CD14-positive monocyte (primary cell): Measurements from ENCODE around the gene AP1S1. TPM values are rescaled to one million over a fixed set of nuclear protein-coding genes. Genes with fewer than 3 reads are reported as not detected.
"Not testable (repeated sequence)": the region's sequence is repeated elsewhere in the genome, so short reads cannot be mapped to it uniquely, and the experiment has no call there.

Experiments used
- DNase-seq, 3 donors: peaks; one replicate each; pipeline ENCODE4 v3.0.0-alpha.2; 2011 to 2022
- H2AFZ ChIP-seq: 2 replicates; pipeline ENCODE4 v1.6.0; 2012; ENCODE audit warnings: mild to moderate bottlenecking, low read depth, low read length, inconsistent platforms; ENCODE audit not compliant: insufficient read depth, poor library complexity, severe bottlenecking
- H3K27ac ChIP-seq, 2 donors: 1 replicate in 1 of 2; 2 replicates in 1 of 2; pipeline ENCODE4 v1.5.1; 2012 to 2013; ENCODE audit warnings: low read length in 2 of 2, control low read depth in 1 of 2, inconsistent platforms in 1 of 2, low read depth in 1 of 2, mild to moderate bottlenecking in 1 of 2
- H3K27me3 ChIP-seq, 2 donors: one replicate each; pipeline versions ENCODE4 v1.6.0 to v1.6.1; 2011 to 2013; ENCODE audit warnings: low read length in 2 of 2; ENCODE audit not compliant: control insufficient read depth in 2 of 2, insufficient read depth in 2 of 2
- H3K36me3 ChIP-seq, 2 donors: replicated peaks in 1 of 2; 1 replicate in 1 of 2; 2 replicates in 1 of 2; pipeline versions ENCODE4 v1.5.1 to v1.6.1; 2012 to 2013; ENCODE audit warnings: low read length in 2 of 2, control low read depth in 1 of 2, inconsistent platforms in 1 of 2, mild to moderate bottlenecking in 1 of 2; ENCODE audit not compliant: insufficient read depth in 2 of 2, control insufficient read depth in 1 of 2
- H3K4me1 ChIP-seq, 2 donors: 1 replicate in 1 of 2; 2 replicates in 1 of 2; pipeline versions ENCODE4 v1.5.1 to v1.6.1; 2012 to 2013; ENCODE audit warnings: low read length in 2 of 2, control low read depth in 1 of 2, inconsistent platforms in 1 of 2, mild to moderate bottlenecking in 1 of 2, moderate library complexity in 1 of 2; ENCODE audit not compliant: insufficient read depth in 2 of 2, control insufficient read depth in 1 of 2
- H3K4me2 ChIP-seq: replicated peaks from 2 replicates; pipeline ENCODE3; 2012; ENCODE audit warnings: low read length, moderate library complexity, mild to moderate bottlenecking; ENCODE audit not compliant: poor library complexity, severe bottlenecking; ENCODE audit errors: extremely low read depth
- H3K4me3 ChIP-seq, 3 experiments: fragments of 200-600 bp in 1 of 3; sonication (generic) in 1 of 3; replicated peaks in 1 of 3; 1 replicate in 2 of 3; 2 replicates in 1 of 3; pipeline ENCODE4 v1.5.1; 2011 to 2013; ENCODE audit warnings: low read length in 3 of 3, mild to moderate bottlenecking in 3 of 3, control low read depth in 2 of 3, low read depth in 2 of 3, inconsistent platforms in 1 of 3, moderate library complexity in 1 of 3
- H3K79me2 ChIP-seq: 2 replicates; pipeline ENCODE4 v1.6.0; 2012; ENCODE audit warnings: mild to moderate bottlenecking, control low read depth, inconsistent platforms, low read length, moderate library complexity; ENCODE audit not compliant: insufficient read depth
- H3K9ac ChIP-seq: 2 replicates; pipeline ENCODE4 v1.6.0; 2017; ENCODE audit warnings: low read length, mild to moderate bottlenecking; ENCODE audit not compliant: insufficient read depth, poor library complexity, severe bottlenecking
- H3K9me3 ChIP-seq, 2 donors: replicated peaks in 1 of 2; 1 replicate in 1 of 2; 2 replicates in 1 of 2; pipeline versions ENCODE4 v1.5.1 to v1.6.1; 2012 to 2013; ENCODE audit warnings: low read length in 2 of 2, control low read depth in 1 of 2; ENCODE audit not compliant: control insufficient read depth in 1 of 2, insufficient read depth in 1 of 2
- H4K20me1 ChIP-seq: 2 replicates; pipeline ENCODE4 v1.6.0; 2012; ENCODE audit warnings: mild to moderate bottlenecking, low read length, control low read depth, moderate library complexity; ENCODE audit not compliant: insufficient read depth
- H3K27ac Mint-ChIP-seq, 7 donors: one replicate each; pipeline ENCODE4 v1.8.0; 2020; ENCODE audit warnings: mild to moderate bottlenecking in 7 of 7, mixed read lengths in 7 of 7, moderate library complexity in 6 of 7, inconsistent platforms in 2 of 7
- H3K27me3 Mint-ChIP-seq, 3 donors: one replicate each; pipeline ENCODE4 v1.8.0; 2021 to 2022; ENCODE audit warnings: low read depth in 3 of 3, mild to moderate bottlenecking in 3 of 3, mixed read lengths in 3 of 3, moderate library complexity in 3 of 3, inconsistent platforms in 1 of 3
- H3K36me3 Mint-ChIP-seq, 2 donors: one replicate each; pipeline ENCODE4 v1.8.0; 2020; ENCODE audit warnings: mixed read lengths in 2 of 2, inconsistent platforms in 1 of 2, mild to moderate bottlenecking in 1 of 2
- H3K4me1 Mint-ChIP-seq: one replicate; pipeline ENCODE4 v1.8.0; 2020; ENCODE audit warnings: mild to moderate bottlenecking, mixed read lengths
- H3K4me3 Mint-ChIP-seq, 2 donors: one replicate each; pipeline ENCODE4 v1.8.0; 2020; ENCODE audit warnings: mild to moderate bottlenecking in 2 of 2, mixed read lengths in 2 of 2, moderate library complexity in 1 of 2
- H3K9me3 Mint-ChIP-seq, 7 donors: one replicate each; pipeline ENCODE4 v1.8.0; 2020 to 2022; ENCODE audit warnings: mixed read lengths in 7 of 7, mild to moderate bottlenecking in 6 of 7, moderate library complexity in 6 of 7, inconsistent platforms in 2 of 7
- WGBS: methylation state at CpG from one replicate; pipeline ENCODE4 v1.1.5; 2013; ENCODE audit warnings: missing lambda C conversion rate; ENCODE audit not compliant: insufficient coverage; 5-methylcytosine and 5-hydroxymethylcytosine counted together
- intact Hi-C, 2 donors: fragments of 100-400 bp; cut with micrococcal nuclease; formaldehyde crosslinking; loops; one replicate each; pipeline versions ENCODE4 v1.15.0 to v1.15.1; 2023
- polyA minus RNA-seq: library from RNA; depleted of rRNA, polyadenylated mRNA; stranded (reverse); fragments of >200 nt; gene quantifications from 2 replicates; pipeline ENCODE4 v1.2.3, GENCODE V29; 2012
- polyA plus RNA-seq, 3 donors: library from polyadenylated mRNA; depleted of rRNA in 1 of 3; unstranded in 2 of 3; stranded (reverse) in 1 of 3; fragments of 300-500 nt in 2 of 3; fragments of >200 nt in 1 of 3; fragmentation: Illumina TruSeq in 2 of 3; gene quantifications; 1 replicate in 2 of 3; 2 replicates in 1 of 3; pipeline ENCODE4 v1.2.3, GENCODE V29; 2012 to 2021
- total RNA-seq, 12 experiments: library from RNA in 1 of 12; stranded (reverse) in 1 of 12; fragments of 120-200 nt in 1 of 12; gene quantifications; one replicate each; pipeline ENCODE4 v1.2.4 and lab custom pipeline; 2013 to 2026; ENCODE audit warnings: mixed read lengths in 6 of 12, inconsistent platforms in 1 of 12
- TF ChIP-seq, protein P1 (sequence below): fragments of 200-600 bp; IDR thresholded peaks from one replicate; pipeline ENCODE4 v1.8.0; 2022; ENCODE audit warnings: antibody characterized with exemption, mild to moderate bottlenecking

AP1S1 gene
- total RNA-seq (2013) = 17.3 TPM
- polyA plus RNA-seq (10 to 100 TPM; 10.1 to 21.3 (median 10.9) TPM), polyA minus RNA-seq (9.7 and 14.4 TPM in 2 replicates), total RNA-seq (lab: John Stamatoyannopoulos, UW) (0.50 to 6.9 (median 4.6) reads per million in 11 experiments)

DNA sequence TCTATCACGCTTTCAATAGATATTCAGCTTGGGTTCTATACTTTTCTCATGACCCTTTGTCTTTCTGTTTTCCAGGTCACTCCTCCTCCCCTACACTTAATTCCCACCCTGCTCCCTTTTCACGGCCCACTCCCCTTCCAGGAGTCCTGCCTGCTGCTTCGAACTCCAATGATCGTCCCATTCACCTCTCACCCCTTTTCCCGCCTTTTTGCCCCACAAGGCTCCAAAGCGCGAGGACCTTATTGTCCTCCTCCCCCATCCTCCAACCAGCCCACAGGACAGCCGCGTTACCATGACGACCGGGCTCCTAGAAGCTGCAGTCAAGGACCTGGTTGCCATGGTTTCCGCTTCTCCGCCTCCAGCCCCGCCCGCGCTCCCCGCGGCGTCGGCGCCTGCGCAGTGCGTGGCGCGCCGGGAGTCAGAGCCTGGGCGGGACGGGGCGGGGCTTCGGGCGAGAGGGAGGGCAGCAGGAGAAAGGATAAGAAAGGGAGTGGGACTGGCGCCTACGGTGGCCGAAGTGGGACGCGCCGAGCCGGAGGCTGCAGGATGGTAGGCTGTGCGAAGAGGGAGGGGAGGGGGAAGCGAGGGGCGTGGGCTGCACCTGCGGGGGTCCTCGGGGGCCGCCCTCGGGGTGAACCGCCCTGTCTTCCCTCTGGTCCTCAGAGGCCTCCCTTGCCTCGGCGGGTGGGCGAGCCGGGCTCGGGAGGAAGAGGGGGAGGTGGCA, at the start of gene AP1S1:
AP1S1 (plus strand) TSS at position 508 of the 724 bp plus-strand sequence; CDS start at position 547, 39 bp downstream.
- H2AFZ ChIP-seq = peak within 1 kb of the TSS; percentile 84
- peaks cover 8 to 18% (median 14%) of the 10 kb centered on the region in 3 donors for H3K27me3 Mint-ChIP-seq
- peaks cover 5% of the 10 kb centered on the region in 2 donors for H3K36me3 ChIP-seq
- peak within 1 kb of the TSS in 3 of 7 donors; percentile 46 to 61 (median 60) for H3K27ac Mint-ChIP-seq
- peak within 1 kb of the TSS; percentile 57 for H3K9ac ChIP-seq
- peaks cover 0 to 5% (median 2%) of the 10 kb centered on the region in 7 donors for H3K9me3 Mint-ChIP-seq
- no peaks in the 10 kb centered on the region for H3K9me3 ChIP-seq
- peaks cover 17 to 24% of the 10 kb centered on the region in 2 donors for H3K36me3 Mint-ChIP-seq
- peak; percentile 73 to 88 (median 80) for DNase-seq
- intact Hi-C loops = no loop called here
- no peaks in the 10 kb centered on the region for H4K20me1 ChIP-seq
- peak within 1 kb of the TSS; percentile 74 to 81 for H3K4me3 Mint-ChIP-seq
- H3K27me3 ChIP-seq = no peaks in the 10 kb centered on the region
- H3K4me2 ChIP-seq = peak within 1 kb of the TSS; percentile 89
- 4% methylated on average over 37 of the region's 51 CpGs for WGBS
- H3K4me3 ChIP-seq = peak within 1 kb of the TSS; percentile 62 to 84 (median 76)
- H3K4me1 ChIP-seq = peaks cover 13 to 20% of the 10 kb centered on the region in 2 donors
- TF ChIP-seq, protein P1, sequence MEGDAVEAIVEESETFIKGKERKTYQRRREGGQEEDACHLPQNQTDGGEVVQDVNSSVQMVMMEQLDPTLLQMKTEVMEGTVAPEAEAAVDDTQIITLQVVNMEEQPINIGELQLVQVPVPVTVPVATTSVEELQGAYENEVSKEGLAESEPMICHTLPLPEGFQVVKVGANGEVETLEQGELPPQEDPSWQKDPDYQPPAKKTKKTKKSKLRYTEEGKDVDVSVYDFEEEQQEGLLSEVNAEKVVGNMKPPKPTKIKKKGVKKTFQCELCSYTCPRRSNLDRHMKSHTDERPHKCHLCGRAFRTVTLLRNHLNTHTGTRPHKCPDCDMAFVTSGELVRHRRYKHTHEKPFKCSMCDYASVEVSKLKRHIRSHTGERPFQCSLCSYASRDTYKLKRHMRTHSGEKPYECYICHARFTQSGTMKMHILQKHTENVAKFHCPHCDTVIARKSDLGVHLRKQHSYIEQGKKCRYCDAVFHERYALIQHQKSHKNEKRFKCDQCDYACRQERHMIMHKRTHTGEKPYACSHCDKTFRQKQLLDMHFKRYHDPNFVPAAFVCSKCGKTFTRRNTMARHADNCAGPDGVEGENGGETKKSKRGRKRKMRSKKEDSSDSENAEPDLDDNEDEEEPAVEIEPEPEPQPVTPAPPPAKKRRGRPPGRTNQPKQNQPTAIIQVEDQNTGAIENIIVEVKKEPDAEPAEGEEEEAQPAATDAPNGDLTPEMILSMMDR = no peak
- H3K27ac ChIP-seq = no peak within 1 kb of the TSS
- peaks cover 13% of the 10 kb centered on the region for H3K4me1 Mint-ChIP-seq
- no peaks in the 10 kb centered on the region for H3K79me2 ChIP-seq

DNA sequence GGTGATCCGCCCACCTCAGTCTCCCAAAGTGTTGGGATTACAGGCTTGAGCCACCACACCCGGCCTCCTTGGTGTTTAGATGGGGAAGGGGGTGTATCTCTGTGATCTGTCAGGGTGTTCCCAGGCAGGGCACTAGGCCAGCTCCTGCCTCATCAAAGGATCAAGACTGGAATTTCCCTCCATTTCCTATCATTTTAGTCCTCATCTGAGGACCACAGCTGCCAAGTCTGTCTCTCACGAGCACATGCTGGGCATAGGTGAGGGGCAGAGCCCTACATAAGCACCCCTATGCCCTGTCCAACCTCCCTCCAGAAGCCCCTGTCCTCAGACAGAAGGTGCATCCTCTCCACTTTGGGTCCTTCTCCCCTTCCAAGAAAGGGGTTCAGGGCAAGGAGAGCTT, 49.5 kb upstream of the AP1S1 start:
- no peaks in the 10 kb centered on the region for H4K20me1 ChIP-seq
- H3K27me3 ChIP-seq = peaks cover 2 to 16% of the 10 kb centered on the region in 2 donors
- H2AFZ ChIP-seq = no peak overlapping the region
- intact Hi-C loops = loop anchor here (5.0 kb wide), 1 partner anchor 33 kb away; no protein-coding TSS in a partner anchor
- WGBS = 100% methylated on average over 1 of the region's 3 CpGs
- H3K27ac Mint-ChIP-seq = no peak overlapping the region
- DNase-seq = no peak
- peaks cover 24 to 32% of the 10 kb centered on the region in 2 donors for H3K4me1 ChIP-seq
- no peaks in the 10 kb centered on the region for H3K36me3 Mint-ChIP-seq
- H3K9me3 ChIP-seq = no peaks in the 10 kb centered on the region
- H3K4me3 Mint-ChIP-seq = no peak overlapping the region
- no peaks in the 10 kb centered on the region for H3K36me3 ChIP-seq
- H3K9me3 Mint-ChIP-seq = no peaks in the 10 kb centered on the region
- H3K4me2 ChIP-seq = no peak overlapping the region
- TF ChIP-seq, protein P1 = no peak
- peaks cover 26% of the 10 kb centered on the region for H3K4me1 Mint-ChIP-seq
- H3K4me3 ChIP-seq = no peak overlapping the region
- no peak overlapping the region for H3K27ac ChIP-seq
- peaks cover 15 to 31% (median 21%) of the 10 kb centered on the region in 3 donors for H3K27me3 Mint-ChIP-seq
- H3K79me2 ChIP-seq = no peaks in the 10 kb centered on the region
- H3K9ac ChIP-seq = no peak overlapping the region

DNA sequence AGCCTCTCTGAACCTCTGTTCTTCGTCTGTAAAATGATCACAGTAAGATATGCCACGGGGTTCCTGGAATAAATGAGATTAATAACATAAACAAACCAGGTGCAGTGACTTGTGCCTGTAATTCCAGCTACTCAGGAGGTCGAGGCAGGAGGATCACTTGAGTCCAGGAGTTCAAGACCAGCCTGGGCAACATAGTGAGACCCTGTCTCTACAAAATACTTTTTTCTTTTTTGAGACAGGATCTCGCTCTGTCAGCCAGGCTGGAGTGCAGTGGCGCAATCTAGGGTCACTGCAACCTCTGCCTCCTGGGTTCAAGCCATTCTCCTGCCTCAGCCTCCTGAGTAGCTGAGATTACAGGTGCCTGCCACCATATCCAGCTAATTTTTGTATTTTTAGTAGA, 49.0 kb upstream of the AP1S1 start:
- Histone ChIP-seq H3K4me1 (peaks cover 19 to 27% of the 10 kb centered on the region in 2 donors), H3K27me3 (peaks cover 2 to 16% of the 10 kb centered on the region in 2 donors)
- H2AFZ ChIP-seq, H3K36me3 ChIP-seq, H3K27ac Mint-ChIP-seq, H3K4me2 ChIP-seq, DNase-seq, H3K27ac ChIP-seq, H3K36me3 Mint-ChIP-seq, intact Hi-C loops, H3K4me3 Mint-ChIP-seq, H3K9ac ChIP-seq, H3K9me3 ChIP-seq, H3K9me3 Mint-ChIP-seq, H3K4me3 ChIP-seq, H4K20me1 ChIP-seq, H3K79me2 ChIP-seq: not testable (repeated sequence)
- WGBS = 71% methylated on average over 2 of the region's 5 CpGs
- peaks cover 15 to 30% (median 21%) of the 10 kb centered on the region in 3 donors for H3K27me3 Mint-ChIP-seq
- H3K4me1 Mint-ChIP-seq = peaks cover 21% of the 10 kb centered on the region
